ENCODE results near the gene AUTS2. TPM values are rescaled to one million over a fixed set of nuclear protein-coding genes. Genes with fewer than 3 reads are reported as not detected.

The AUTS2 gene
- polyA plus RNA-seq, 3 donors = 0.08 to 0.35 TPM; not detected in 1

- intact Hi-C loops (cut with micrococcal nuclease) = no loop called here
- Histone ChIP-seq H3K36me3 (replicated peaks in 1 of 2; ENCODE audit: control insufficient read depth in 1 of 2, insufficient read depth in 2 of 2, low read length in 2 of 2) (no peaks in the 10 kb centered on the region), H3K79me2 (ENCODE audit: insufficient read depth, low read length) (no peaks in the 10 kb centered on the region), H3K27ac (ENCODE audit: low read depth in 1 of 2, low read length in 2 of 2) (no peak overlapping the region), H4K20me1 (ENCODE audit: insufficient read depth, low read length) (no peaks in the 10 kb centered on the region), H3K4me3 (replicated peaks in 1 of 3; ENCODE audit: low read depth in 2 of 3, low read length in 3 of 3) (no peak overlapping the region), H3K9me3 (replicated peaks in 1 of 2; ENCODE audit: control insufficient read depth in 1 of 2, insufficient read depth in 1 of 2, low read length in 2 of 2) (no peaks in the 10 kb centered on the region), H3K27me3 (ENCODE audit: control insufficient read depth in 2 of 2, insufficient read depth in 2 of 2, low read length in 2 of 2) (no peaks in the 10 kb centered on the region), H3K4me1 (ENCODE audit: control insufficient read depth in 1 of 2, insufficient read depth in 2 of 2, low read length in 2 of 2) (no peaks in the 10 kb centered on the region), H3K9ac (ENCODE audit: insufficient read depth, low read length, poor library complexity, severe bottlenecking) (no peak overlapping the region), H3K4me2 (replicated peaks; ENCODE audit: extremely low read depth, low read length, poor library complexity, severe bottlenecking) (no peak overlapping the region), H2AFZ (ENCODE audit: insufficient read depth, low read depth, low read length, poor library complexity, severe bottlenecking) (no peak overlapping the region)
- no peak overlapping the region for H3K27ac Mint-ChIP-seq
- peaks cover 0 to 2% (median 0%) of the 10 kb centered on the region in 7 donors for H3K9me3 Mint-ChIP-seq
- DNase-seq = no peak
- H3K27me3 Mint-ChIP-seq (ENCODE audit: low read depth in 3 of 3) = peaks cover 0 to 2% (median 0%) of the 10 kb centered on the region in 3 donors
- no peaks in the 10 kb centered on the region for H3K4me1 Mint-ChIP-seq
- no peak for TF ChIP-seq CTCF (IDR thresholded peaks at IDR 0.05)
- H3K4me3 Mint-ChIP-seq = no peak overlapping the region
- 93% methylated on average over 8 of the region's 9 CpGs for WGBS (ENCODE audit: insufficient coverage)
- H3K36me3 Mint-ChIP-seq = no peaks in the 10 kb centered on the region
Measured at GRCh38 chr7:69773535-69774225, 175.4 kb downstream of the AUTS2 start.

GRCh38 chr7:69775231-69775771 lies 177.0 kb downstream of the AUTS2 start:
- intact Hi-C loops (cut with micrococcal nuclease) = no loop called here
- H3K27me3 ChIP-seq (ENCODE audit: control insufficient read depth in 2 of 2, insufficient read depth in 2 of 2, low read length in 2 of 2) = no peaks in the 10 kb centered on the region
- WGBS (ENCODE audit: insufficient coverage) = 95% methylated on average over 4 of the region's 6 CpGs
- H3K9ac ChIP-seq (ENCODE audit: insufficient read depth, low read length, poor library complexity, severe bottlenecking) = no peak overlapping the region
- no peaks in the 10 kb centered on the region for H3K4me1 ChIP-seq (ENCODE audit: control insufficient read depth in 1 of 2, insufficient read depth in 2 of 2, low read length in 2 of 2)
- no peaks in the 10 kb centered on the region for H4K20me1 ChIP-seq (ENCODE audit: insufficient read depth, low read length)
- no peak overlapping the region for H3K4me2 ChIP-seq (replicated peaks; ENCODE audit: extremely low read depth, low read length, poor library complexity, severe bottlenecking)
- no peak overlapping the region for H3K27ac ChIP-seq (ENCODE audit: low read depth in 1 of 2, low read length in 2 of 2)
- DNase-seq = no peak
- Mint-ChIP-seq H3K27ac (peak overlapping the region in 1 of 7 donors; percentile 11), H3K4me3 (no peak overlapping the region), H3K27me3 (ENCODE audit: low read depth in 3 of 3) (peaks cover 0 to 2% (median 0%) of the 10 kb centered on the region in 3 donors), H3K4me1 (no peaks in the 10 kb centered on the region), H3K36me3 (no peaks in the 10 kb centered on the region), H3K9me3 (peaks cover 0 to 2% (median 0%) of the 10 kb centered on the region in 7 donors)
- no peak for TF ChIP-seq CTCF (IDR thresholded peaks at IDR 0.05)
- H3K36me3 ChIP-seq (replicated peaks in 1 of 2; ENCODE audit: control insufficient read depth in 1 of 2, insufficient read depth in 2 of 2, low read length in 2 of 2) = no peaks in the 10 kb centered on the region
- no peaks in the 10 kb centered on the region for H3K9me3 ChIP-seq (replicated peaks in 1 of 2; ENCODE audit: control insufficient read depth in 1 of 2, insufficient read depth in 1 of 2, low read length in 2 of 2)
- H2AFZ ChIP-seq (ENCODE audit: insufficient read depth, low read depth, low read length, poor library complexity, severe bottlenecking) = no peak overlapping the region
- H3K4me3 ChIP-seq (replicated peaks in 1 of 3; ENCODE audit: low read depth in 2 of 3, low read length in 3 of 3) = no peak overlapping the region
- no peaks in the 10 kb centered on the region for H3K79me2 ChIP-seq (ENCODE audit: insufficient read depth, low read length)

Data from CD14-positive monocyte (primary cell).